HG02588 (cell line): ENCODE results near the gene GDE1.

Experiments used
- ATAC-seq: cut with Tn5 transposase; IDR thresholded peaks from one replicate; pipeline ENCODE4 v1.9.1; 2021; ENCODE audit warnings: mild to moderate bottlenecking, moderate library complexity; ENCODE audit not compliant: unreplicated experiment

GDE1 gene

GRCh38 chr16:19524356-19524615 lies 2.4 kb upstream of the GDE1 start:
- no peak for ATAC-seq

- peak; percentile 75 for ATAC-seq
Observed at GRCh38 chr16:19523559-19524355, 1.9 kb upstream of the GDE1 start, which contains the start of gene CCP110. TSS of gene CCP110 (plus strand) at chr16:19523942. CDS start at chr16:19527882, 3,940 bp downstream.

- no peak for ATAC-seq
Observed at GRCh38 chr16:19523184-19523558, 1.3 kb upstream of the GDE1 start.

- no peak for ATAC-seq
Observed at GRCh38 chr16:19522760-19523159, 862 bp upstream of the GDE1 start.

GRCh38 chr16:19522397-19522732 lies 467 bp upstream of the GDE1 start:
- ATAC-seq: no peak

GRCh38 chr16:19520861-19521331 lies 1.0 kb downstream of the GDE1 start:
- no peak for ATAC-seq

- ATAC-seq: no peak
Observed at GRCh38 chr16:19518388-19518787, 3.5 kb downstream of the GDE1 start.

- no peak for ATAC-seq
Observed at GRCh38 chr16:19517424-19518089, 4.3 kb downstream of the GDE1 start.

GRCh38 chr16:19515757-19516156 lies 6.1 kb downstream of the GDE1 start:
- no peak for ATAC-seq

GRCh38 chr16:19513377-19514053 lies 8.4 kb downstream of the GDE1 start:
- no peak for ATAC-seq

GRCh38 chr16:19512297-19512696 lies 9.6 kb downstream of the GDE1 start:
- no peak for ATAC-seq

- ATAC-seq: no peak
Observed at GRCh38 chr16:19507867-19508266, 14.0 kb downstream of the GDE1 start.

GRCh38 chr16:19506965-19507364 lies 14.9 kb downstream of the GDE1 start:
- no peak for ATAC-seq

- ATAC-seq: no peak
Observed at GRCh38 chr16:19505600-19506303, 16.1 kb downstream of the GDE1 start.

- no peak for ATAC-seq
Observed at GRCh38 chr16:19503461-19504075, 18.3 kb downstream of the GDE1 start.

- ATAC-seq: no peak
Observed at GRCh38 chr16:19502395-19503131, 19.3 kb downstream of the GDE1 start.

GRCh38 chr16:19499481-19499880 lies 22.4 kb downstream of the GDE1 start:
- no peak for ATAC-seq

GRCh38 chr16:19499006-19499405 lies 22.9 kb downstream of the GDE1 start:
- ATAC-seq: no peak

- no peak for ATAC-seq
Observed at GRCh38 chr16:19497176-19497575, 24.7 kb downstream of the GDE1 start.

GRCh38 chr16:19490619-19491018 lies 31.3 kb downstream of the GDE1 start:
- ATAC-seq: no peak
